Panc1 (cell line): ENCODE results near the gene SCN9A.

Source experiments
- TF ChIP-seq, protein P1 (sequence below): fragments of 450-650 bp; IDR thresholded peaks from 2 replicates; pipeline ENCODE4 v1.5.1; 2017; ENCODE audit warnings: mild to moderate bottlenecking
- TF ChIP-seq, protein P2 (sequence below), 2 experiments: IDR thresholded peaks; 2 replicates each; pipeline ENCODE4 v1.6.1; 2011 to 2012; ENCODE audit warnings: low read depth in 2 of 2, control low read depth in 1 of 2, low read length in 1 of 2, mild to moderate bottlenecking in 1 of 2, moderate library complexity in 1 of 2; ENCODE audit not compliant: insufficient read depth in 1 of 2

DNA sequence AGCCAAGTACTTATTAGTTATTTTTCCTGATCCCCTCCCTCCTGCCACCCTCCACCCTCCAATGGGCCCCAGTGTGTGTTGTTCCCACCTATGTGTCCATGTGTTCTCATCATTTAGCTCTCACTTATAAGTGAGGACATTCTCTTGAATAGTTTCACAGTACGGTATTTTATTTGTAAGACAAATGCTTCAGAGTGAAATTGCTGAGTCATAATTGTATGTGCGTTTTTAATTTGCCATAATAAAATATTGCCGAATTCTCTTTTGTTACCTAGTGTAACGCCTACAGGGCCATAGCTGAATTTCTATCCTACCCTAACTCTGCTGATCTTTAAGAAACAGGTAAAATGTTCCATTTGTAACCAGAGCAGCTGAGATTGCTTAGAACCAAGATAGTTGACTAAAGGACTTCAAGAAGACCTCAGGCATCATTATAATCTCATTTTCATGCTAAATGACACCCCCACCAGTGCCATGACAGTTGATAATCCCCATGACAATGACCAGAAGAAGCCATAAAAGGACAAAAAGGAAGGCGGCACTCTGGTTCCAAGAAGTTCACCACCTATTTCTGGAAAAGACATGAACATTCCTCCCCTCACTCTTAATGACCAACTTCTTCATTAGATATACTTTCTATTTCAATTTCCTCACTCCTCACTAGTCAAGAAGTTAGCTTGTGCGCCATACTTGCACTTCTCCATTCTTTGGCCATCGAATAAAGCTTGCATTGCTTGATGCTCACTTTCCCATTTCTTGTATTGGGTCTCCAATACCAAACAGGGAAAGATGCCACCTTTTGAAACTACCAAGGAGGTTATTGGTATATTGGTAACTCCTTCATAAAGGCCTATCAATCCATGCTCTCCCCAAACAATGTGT, 18.4 kb downstream of the SCN9A start:
- TF ChIP-seq, protein P1, sequence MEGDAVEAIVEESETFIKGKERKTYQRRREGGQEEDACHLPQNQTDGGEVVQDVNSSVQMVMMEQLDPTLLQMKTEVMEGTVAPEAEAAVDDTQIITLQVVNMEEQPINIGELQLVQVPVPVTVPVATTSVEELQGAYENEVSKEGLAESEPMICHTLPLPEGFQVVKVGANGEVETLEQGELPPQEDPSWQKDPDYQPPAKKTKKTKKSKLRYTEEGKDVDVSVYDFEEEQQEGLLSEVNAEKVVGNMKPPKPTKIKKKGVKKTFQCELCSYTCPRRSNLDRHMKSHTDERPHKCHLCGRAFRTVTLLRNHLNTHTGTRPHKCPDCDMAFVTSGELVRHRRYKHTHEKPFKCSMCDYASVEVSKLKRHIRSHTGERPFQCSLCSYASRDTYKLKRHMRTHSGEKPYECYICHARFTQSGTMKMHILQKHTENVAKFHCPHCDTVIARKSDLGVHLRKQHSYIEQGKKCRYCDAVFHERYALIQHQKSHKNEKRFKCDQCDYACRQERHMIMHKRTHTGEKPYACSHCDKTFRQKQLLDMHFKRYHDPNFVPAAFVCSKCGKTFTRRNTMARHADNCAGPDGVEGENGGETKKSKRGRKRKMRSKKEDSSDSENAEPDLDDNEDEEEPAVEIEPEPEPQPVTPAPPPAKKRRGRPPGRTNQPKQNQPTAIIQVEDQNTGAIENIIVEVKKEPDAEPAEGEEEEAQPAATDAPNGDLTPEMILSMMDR: no peak
- TF ChIP-seq, protein P2, sequence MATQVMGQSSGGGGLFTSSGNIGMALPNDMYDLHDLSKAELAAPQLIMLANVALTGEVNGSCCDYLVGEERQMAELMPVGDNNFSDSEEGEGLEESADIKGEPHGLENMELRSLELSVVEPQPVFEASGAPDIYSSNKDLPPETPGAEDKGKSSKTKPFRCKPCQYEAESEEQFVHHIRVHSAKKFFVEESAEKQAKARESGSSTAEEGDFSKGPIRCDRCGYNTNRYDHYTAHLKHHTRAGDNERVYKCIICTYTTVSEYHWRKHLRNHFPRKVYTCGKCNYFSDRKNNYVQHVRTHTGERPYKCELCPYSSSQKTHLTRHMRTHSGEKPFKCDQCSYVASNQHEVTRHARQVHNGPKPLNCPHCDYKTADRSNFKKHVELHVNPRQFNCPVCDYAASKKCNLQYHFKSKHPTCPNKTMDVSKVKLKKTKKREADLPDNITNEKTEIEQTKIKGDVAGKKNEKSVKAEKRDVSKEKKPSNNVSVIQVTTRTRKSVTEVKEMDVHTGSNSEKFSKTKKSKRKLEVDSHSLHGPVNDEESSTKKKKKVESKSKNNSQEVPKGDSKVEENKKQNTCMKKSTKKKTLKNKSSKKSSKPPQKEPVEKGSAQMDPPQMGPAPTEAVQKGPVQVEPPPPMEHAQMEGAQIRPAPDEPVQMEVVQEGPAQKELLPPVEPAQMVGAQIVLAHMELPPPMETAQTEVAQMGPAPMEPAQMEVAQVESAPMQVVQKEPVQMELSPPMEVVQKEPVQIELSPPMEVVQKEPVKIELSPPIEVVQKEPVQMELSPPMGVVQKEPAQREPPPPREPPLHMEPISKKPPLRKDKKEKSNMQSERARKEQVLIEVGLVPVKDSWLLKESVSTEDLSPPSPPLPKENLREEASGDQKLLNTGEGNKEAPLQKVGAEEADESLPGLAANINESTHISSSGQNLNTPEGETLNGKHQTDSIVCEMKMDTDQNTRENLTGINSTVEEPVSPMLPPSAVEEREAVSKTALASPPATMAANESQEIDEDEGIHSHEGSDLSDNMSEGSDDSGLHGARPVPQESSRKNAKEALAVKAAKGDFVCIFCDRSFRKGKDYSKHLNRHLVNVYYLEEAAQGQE (IDR thresholded peaks at IDR 0.05; ENCODE audit: insufficient read depth in 1 of 2, low read depth in 2 of 2, low read length in 1 of 2): no peak
